ENCODE measurements around the gene DNAJC25.
"Not testable (repeated sequence)": the region's sequence is repeated elsewhere in the genome, so short reads cannot be mapped to it uniquely, and the experiment has no call there.

DNAJC25 gene

GRCh38 chr9:111658943-111659342, 27.8 kb downstream of the DNAJC25 start:
- no peak overlapping the region for H3K27ac ChIP-seq
- no peak for TF ChIP-seq CTCF (conservative IDR thresholded peaks at IDR 0.05)

DNA sequence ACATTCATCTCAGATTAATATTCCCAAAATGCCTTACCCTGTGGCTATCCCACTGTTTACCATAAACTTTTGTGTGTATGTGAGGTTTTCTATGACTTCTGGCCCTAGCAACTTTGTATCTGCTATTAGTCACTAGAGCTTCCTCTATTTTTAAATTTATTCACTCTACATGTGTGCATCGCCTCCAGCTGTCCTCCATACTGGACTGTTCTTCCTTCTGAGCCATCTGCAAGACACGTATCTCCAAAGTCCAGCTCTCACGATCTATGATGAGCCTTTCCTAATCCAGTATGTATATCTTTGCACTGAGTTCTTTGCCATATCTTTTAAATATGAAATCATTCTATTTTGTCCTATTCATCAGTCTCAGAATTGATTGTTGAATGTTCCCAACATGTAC, 28.6 kb downstream of the DNAJC25 start:
- no peak for TF ChIP-seq CTCF (conservative IDR thresholded peaks at IDR 0.05)

GRCh38 chr9:111661150-111661801, 30.1 kb downstream of the DNAJC25 start, which contains the start of gene GNG10:
TSS of gene GNG10 (plus strand) at chr9:111661605. CDS start at chr9:111661635, 30 bp downstream.
- no peak for TF ChIP-seq CTCF (conservative IDR thresholded peaks at IDR 0.05)
- peak within 1 kb of the TSS; percentile 87 for H3K27ac ChIP-seq

More for the DNA sequence above, 28.6 kb downstream of the DNAJC25 start:
- no peak overlapping the region for H3K27ac ChIP-seq

- no peak for TF ChIP-seq CTCF (conservative IDR thresholded peaks at IDR 0.05)
- H3K27ac ChIP-seq, result peak overlapping the region; percentile 87
Observed at GRCh38 chr9:111661802-111662521, 30.8 kb downstream of the DNAJC25 start.

DNA sequence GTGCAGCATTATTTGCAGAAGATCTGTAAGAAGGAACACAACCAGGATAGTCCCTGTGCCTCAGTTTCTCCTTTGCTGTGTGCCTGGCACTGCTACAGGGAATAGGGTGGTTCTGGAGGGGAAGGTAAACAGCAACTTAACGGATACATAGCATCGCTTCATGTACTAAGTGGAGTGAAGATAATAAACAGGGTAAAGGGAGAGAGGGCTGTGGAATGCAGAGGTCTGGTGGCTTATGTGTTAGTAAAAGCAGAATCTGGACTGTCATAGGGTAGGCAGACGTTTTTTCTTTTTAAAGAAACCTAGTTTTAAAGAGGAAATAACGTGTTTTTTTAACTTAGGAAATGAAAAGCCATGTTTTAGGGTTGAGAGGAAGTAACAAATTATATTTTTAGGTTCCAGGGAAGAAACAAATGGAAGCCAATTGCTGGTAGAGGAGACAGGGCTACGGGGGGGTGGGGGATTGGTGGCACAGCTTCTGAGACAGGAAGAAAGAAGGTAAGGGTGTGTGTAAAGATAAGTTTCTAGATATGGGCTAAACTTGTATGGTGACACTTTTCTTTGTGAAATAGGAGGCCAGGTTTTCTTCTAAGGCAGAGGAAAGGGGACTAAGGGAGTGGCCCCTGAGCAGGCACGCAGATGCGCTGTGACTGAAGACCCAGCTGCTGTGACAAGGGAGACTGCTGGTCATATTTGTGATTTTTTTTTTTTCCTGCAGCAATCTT, 31.6 kb downstream of the DNAJC25 start:
- no peak for TF ChIP-seq CTCF (conservative IDR thresholded peaks at IDR 0.05)
- peak overlapping the region; percentile 87 for H3K27ac ChIP-seq

DNA sequence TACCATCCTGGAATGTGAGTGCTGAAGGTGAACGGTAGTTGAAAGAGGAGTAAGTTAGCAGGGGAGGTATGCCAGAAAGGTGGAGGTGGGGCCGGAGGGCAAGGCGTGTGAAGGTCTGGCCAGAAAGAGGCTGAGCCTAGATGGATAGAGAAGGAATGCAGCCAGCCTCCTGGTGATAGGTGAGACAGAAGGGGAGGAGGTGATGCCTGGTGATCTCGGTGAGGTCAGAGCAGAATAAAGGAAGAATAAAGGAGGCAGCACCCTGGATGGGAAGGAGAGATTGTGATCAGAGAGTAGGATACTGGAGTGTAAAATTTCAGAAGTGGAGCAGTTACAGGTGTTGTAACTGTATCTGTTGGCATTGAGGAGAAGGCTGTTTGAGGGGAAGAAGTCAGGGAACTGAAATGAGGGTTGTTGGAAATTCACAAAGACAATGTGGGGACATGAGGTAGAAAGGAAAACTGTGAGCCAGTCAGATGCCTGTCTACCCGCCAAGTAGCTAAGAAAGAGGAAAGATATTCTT, 32.2 kb downstream of the DNAJC25 start:
- no peak overlapping the region for H3K27ac ChIP-seq
- TF ChIP-seq CTCF (conservative IDR thresholded peaks at IDR 0.05), result no peak

- TF ChIP-seq CTCF (conservative IDR thresholded peaks at IDR 0.05), result no peak
- H3K27ac ChIP-seq, result no peak overlapping the region
Observed at GRCh38 chr9:111668026-111668573, 37.0 kb downstream of the DNAJC25 start.

DNA sequence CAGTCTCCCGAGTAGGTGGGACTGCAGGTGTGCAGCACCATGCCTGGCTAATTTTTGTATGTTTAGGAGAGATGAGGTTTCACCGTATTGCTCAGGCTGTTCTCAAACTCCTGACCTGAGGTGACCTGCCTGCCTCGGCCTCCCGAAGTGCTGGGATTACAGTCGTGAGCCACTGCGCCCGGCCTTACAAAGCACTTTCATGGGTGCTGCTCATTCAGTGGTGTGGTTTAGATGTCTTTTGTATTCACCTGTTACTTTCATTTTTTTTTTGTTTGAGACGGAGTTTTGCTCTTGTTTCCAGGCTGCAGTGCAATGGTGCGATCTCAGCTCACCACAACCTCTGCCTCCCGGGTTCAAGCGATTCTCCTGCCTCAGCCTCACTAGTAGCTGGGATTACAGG, 37.5 kb downstream of the DNAJC25 start:
- H3K27ac ChIP-seq, result not testable (repeated sequence)

Measured in VCaP (cell line).